Measurements from ENCODE around the gene SEZ6L.
"Not testable (repeated sequence)": the region's sequence is repeated elsewhere in the genome, so short reads cannot be mapped to it uniquely, and the experiment has no call there.

Gene SEZ6L

DNA sequence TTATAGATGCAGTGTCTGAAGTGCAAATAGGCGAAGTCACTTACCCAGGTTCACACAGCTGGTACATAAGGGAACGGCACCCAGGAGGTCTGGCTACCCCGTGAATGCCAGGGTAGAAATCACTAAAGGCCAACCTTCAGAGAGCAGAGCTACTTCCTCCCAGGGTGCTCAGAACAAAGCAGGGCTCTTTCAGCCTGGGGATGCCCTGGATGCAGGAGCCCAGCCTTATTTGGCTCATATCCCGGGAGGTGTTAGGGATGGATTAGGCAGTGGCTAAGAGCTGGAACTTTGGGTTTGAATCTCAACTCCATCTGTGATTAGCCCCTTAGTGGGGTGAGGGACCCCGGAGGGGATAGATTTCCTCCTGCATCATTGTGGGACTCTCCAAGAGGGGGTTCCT lies 226.7 kb downstream of the SEZ6L start:
- H3K9me3 ChIP-seq (ENCODE audit: control extremely low read depth in 1 of 5, control insufficient read depth in 4 of 5, insufficient read depth in 2 of 5, low read depth in 1 of 5, low read length in 4 of 5) = no peaks in the 10 kb centered on the region
- H3K4me3 ChIP-seq (ENCODE audit: control insufficient read depth in 1 of 7, extremely low read depth in 1 of 7, insufficient read depth in 4 of 7, low read depth in 2 of 7, low read length in 6 of 7) = no peak overlapping the region
- no peaks in the 10 kb centered on the region for H3K36me3 ChIP-seq (ENCODE audit: control insufficient read depth in 4 of 4, insufficient read depth in 4 of 4, low read length in 3 of 4)
- CTCF ChIA-PET = interaction anchor here (0.9 to 5.0 kb wide), 6 partner anchors 12 to 270 kb away, joined by 3 to 94 read pairs (median 8); no protein-coding TSS in a partner anchor
- no peaks in the 10 kb centered on the region for H3K4me1 ChIP-seq (ENCODE audit: control extremely low read depth in 1 of 4, control insufficient read depth in 4 of 4, insufficient read depth in 4 of 4, low read length in 3 of 4)
- no peaks in the 10 kb centered on the region for H3K27me3 ChIP-seq (replicated peaks in 2 of 5; ENCODE audit: control insufficient read depth in 4 of 5, insufficient read depth in 5 of 5, low read length in 4 of 5)
- no peak overlapping the region for H3K27ac ChIP-seq (ENCODE audit: insufficient read depth in 1 of 2, low read depth in 1 of 2, low read length in 2 of 2, poor library complexity in 1 of 2, severe bottlenecking in 2 of 2)
- POLR2A ChIA-PET = no interaction called here
- no peak for DNase-seq
- WGBS (ENCODE audit: insufficient coverage) = 89% methylated on average over 4 of the region's 5 CpGs

DNA sequence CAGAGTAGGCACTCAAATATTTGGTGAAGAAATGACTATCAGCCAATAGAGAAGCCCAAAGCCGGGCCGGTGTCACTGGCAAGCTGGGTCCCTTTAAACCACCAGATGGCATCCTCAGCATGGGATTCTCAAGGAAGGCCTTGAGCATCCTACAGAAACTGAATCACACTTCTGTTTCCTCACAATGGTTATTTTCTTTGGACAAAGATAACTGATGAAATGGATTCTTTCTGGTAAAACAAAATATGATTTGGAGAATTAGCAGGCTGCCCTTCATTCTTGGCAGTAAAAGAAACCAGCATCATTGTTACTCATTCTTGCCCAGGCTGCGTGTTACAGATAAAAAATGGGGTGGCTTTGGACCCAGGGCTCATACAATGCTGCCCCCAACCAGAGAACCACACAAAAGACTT lies 229.5 kb downstream of the SEZ6L start:
- POLR2A ChIA-PET = no interaction called here
- DNase-seq = peak; percentile 56 to 84 (median 83)
- CTCF ChIA-PET = interaction anchor here (4.6 to 5.0 kb wide), 2 partner anchors 33 to 64 kb away, joined by 28 to 94 read pairs; no protein-coding TSS in a partner anchor
- H3K27ac ChIP-seq (ENCODE audit: insufficient read depth in 1 of 2, low read depth in 1 of 2, low read length in 2 of 2, poor library complexity in 1 of 2, severe bottlenecking in 2 of 2) = no peak overlapping the region
- WGBS (ENCODE audit: insufficient coverage) = 0% methylated on average over 2 of the region's 3 CpGs
- no peaks in the 10 kb centered on the region for H3K36me3 ChIP-seq (ENCODE audit: control insufficient read depth in 4 of 4, insufficient read depth in 4 of 4, low read length in 3 of 4)
- H3K9me3 ChIP-seq (ENCODE audit: control extremely low read depth in 1 of 5, control insufficient read depth in 4 of 5, insufficient read depth in 2 of 5, low read depth in 1 of 5, low read length in 4 of 5) = no peaks in the 10 kb centered on the region
- H3K27me3 ChIP-seq (replicated peaks in 2 of 5; ENCODE audit: control insufficient read depth in 4 of 5, insufficient read depth in 5 of 5, low read length in 4 of 5) = no peaks in the 10 kb centered on the region
- no peaks in the 10 kb centered on the region for H3K4me1 ChIP-seq (ENCODE audit: control extremely low read depth in 1 of 4, control insufficient read depth in 4 of 4, insufficient read depth in 4 of 4, low read length in 3 of 4)
- H3K4me3 ChIP-seq (ENCODE audit: control insufficient read depth in 1 of 7, extremely low read depth in 1 of 7, insufficient read depth in 4 of 7, low read depth in 2 of 7, low read length in 6 of 7) = no peak overlapping the region

DNA sequence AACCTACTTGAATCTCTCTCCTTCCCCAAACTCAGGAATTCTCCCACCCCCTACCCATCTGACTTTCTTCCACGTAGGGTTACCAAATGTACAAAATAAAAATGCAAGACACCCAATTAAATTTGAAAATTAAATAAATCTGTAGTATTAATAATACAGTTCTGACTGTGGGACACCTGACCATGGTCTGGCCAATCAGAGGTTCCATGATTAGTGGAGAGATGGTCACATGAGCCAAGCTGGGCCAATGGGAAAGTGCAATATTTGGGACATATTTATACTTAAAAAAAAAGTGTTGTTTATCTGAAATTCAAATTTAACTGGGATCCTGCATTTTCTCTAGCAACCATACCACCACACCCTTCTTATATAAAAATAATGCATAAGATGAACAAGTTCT lies 230.0 kb downstream of the SEZ6L start:
- Histone ChIP-seq H3K27ac (ENCODE audit: insufficient read depth in 1 of 2, low read depth in 1 of 2, low read length in 2 of 2, poor library complexity in 1 of 2, severe bottlenecking in 2 of 2) (no peak overlapping the region), H3K27me3 (replicated peaks in 2 of 5; ENCODE audit: control insufficient read depth in 4 of 5, insufficient read depth in 5 of 5, low read length in 4 of 5) (no peaks in the 10 kb centered on the region), H3K36me3 (ENCODE audit: control insufficient read depth in 4 of 4, insufficient read depth in 4 of 4, low read length in 3 of 4) (no peaks in the 10 kb centered on the region), H3K9me3 (ENCODE audit: control extremely low read depth in 1 of 5, control insufficient read depth in 4 of 5, insufficient read depth in 2 of 5, low read depth in 1 of 5, low read length in 4 of 5) (no peaks in the 10 kb centered on the region), H3K4me3 (ENCODE audit: control insufficient read depth in 1 of 7, extremely low read depth in 1 of 7, insufficient read depth in 4 of 7, low read depth in 2 of 7, low read length in 6 of 7) (no peak overlapping the region), H3K4me1 (ENCODE audit: control extremely low read depth in 1 of 4, control insufficient read depth in 4 of 4, insufficient read depth in 4 of 4, low read length in 3 of 4) (peaks cover 2 to 4% (median 4%) of the 10 kb centered on the region in 4 experiments)
- DNase-seq = peak in 2 of 3 donors; percentile 25 to 32
- ChIA-PET POLR2A (no interaction called here), CTCF (interaction anchor here (0.7 to 7.6 kb wide), 3 partner anchors 49 to 64 kb away, joined by 3 to 94 read pairs (median 76); no protein-coding TSS in a partner anchor)
- no CpG with 5 or more reads among the region's 1 CpG for WGBS (ENCODE audit: insufficient coverage)

DNA sequence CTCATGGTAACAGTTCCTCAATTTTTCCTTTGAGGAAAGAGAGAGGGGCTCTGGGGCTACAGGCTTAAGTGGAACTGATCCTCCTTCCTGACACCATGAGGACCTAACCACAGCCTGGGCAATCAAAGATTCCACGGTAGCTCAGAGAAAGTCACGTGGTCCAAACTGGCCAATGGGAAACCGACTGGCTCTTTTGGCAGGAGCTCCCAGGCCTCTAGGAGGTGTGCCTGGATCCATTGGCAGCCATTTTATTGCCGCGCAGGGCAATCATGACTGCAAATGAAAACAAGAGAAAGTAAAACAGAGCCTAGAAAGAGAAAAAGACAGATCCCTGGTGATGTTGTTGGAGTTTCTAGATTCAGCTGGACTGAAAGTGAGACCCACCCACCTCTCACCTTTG lies 232.5 kb downstream of the SEZ6L start:
- CTCF ChIA-PET = interaction anchor here (0.7 to 7.6 kb wide), 4 partner anchors 9 to 260 kb away, joined by 3 to 76 read pairs (median 4); no protein-coding TSS in a partner anchor
- no peak for DNase-seq
- Histone ChIP-seq H3K27ac (ENCODE audit: insufficient read depth in 1 of 2, low read depth in 1 of 2, low read length in 2 of 2, poor library complexity in 1 of 2, severe bottlenecking in 2 of 2) (no peak overlapping the region), H3K27me3 (replicated peaks in 2 of 5; ENCODE audit: control insufficient read depth in 4 of 5, insufficient read depth in 5 of 5, low read length in 4 of 5) (no peaks in the 10 kb centered on the region), H3K4me3 (ENCODE audit: control insufficient read depth in 1 of 7, extremely low read depth in 1 of 7, insufficient read depth in 4 of 7, low read depth in 2 of 7, low read length in 6 of 7) (no peak overlapping the region), H3K9me3 (ENCODE audit: control extremely low read depth in 1 of 5, control insufficient read depth in 4 of 5, insufficient read depth in 2 of 5, low read depth in 1 of 5, low read length in 4 of 5) (no peaks in the 10 kb centered on the region), H3K4me1 (ENCODE audit: control extremely low read depth in 1 of 4, control insufficient read depth in 4 of 4, insufficient read depth in 4 of 4, low read length in 3 of 4) (peaks cover 2 to 19% (median 19%) of the 10 kb centered on the region in 4 experiments), H3K36me3 (ENCODE audit: control insufficient read depth in 4 of 4, insufficient read depth in 4 of 4, low read length in 3 of 4) (no peaks in the 10 kb centered on the region)
- POLR2A ChIA-PET = no interaction called here
- WGBS (ENCODE audit: insufficient coverage) = 80% methylated on average over 5 of the region's 5 CpGs

DNA sequence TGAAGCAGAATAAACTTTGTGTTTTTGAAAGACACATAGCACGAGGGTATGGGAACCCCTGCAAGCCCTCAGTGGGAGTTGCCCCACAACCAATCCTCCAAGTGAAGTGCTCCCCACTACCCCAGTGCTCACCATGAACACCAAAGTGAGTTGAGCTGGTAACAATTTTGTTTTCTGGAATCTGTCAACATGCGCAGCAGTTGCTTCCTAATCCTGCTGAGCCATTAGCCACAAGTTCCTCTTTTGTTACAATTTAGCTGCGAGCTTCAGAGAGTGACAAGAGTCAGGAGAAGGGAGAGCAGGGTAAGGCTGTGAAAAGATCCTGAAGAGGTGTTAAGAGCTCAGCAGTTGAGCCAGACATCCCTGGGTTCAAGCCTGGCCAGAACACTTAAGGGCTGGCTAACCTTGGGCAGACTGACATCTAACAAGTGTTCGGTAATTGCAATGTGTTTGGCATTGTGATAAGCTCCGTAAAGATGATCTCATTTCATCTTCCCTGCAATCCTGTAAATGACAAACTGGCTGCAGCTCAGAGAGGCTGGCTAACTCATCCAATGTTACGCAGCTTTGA lies 235.7 kb downstream of the SEZ6L start:
- Histone ChIP-seq H3K36me3 (ENCODE audit: control insufficient read depth in 4 of 4, insufficient read depth in 4 of 4, low read length in 3 of 4) (no peaks in the 10 kb centered on the region), H3K4me1 (ENCODE audit: control extremely low read depth in 1 of 4, control insufficient read depth in 4 of 4, insufficient read depth in 4 of 4, low read length in 3 of 4) (peaks cover 2 to 25% (median 19%) of the 10 kb centered on the region in 4 experiments), H3K9me3 (ENCODE audit: control extremely low read depth in 1 of 5, control insufficient read depth in 4 of 5, insufficient read depth in 2 of 5, low read depth in 1 of 5, low read length in 4 of 5) (no peaks in the 10 kb centered on the region), H3K4me3 (ENCODE audit: control insufficient read depth in 1 of 7, extremely low read depth in 1 of 7, insufficient read depth in 4 of 7, low read depth in 2 of 7, low read length in 6 of 7) (peak overlapping the region in 1 of 7 experiments; percentile 28), H3K27me3 (replicated peaks in 2 of 5; ENCODE audit: control insufficient read depth in 4 of 5, insufficient read depth in 5 of 5, low read length in 4 of 5) (no peaks in the 10 kb centered on the region), H3K27ac (ENCODE audit: insufficient read depth in 1 of 2, low read depth in 1 of 2, low read length in 2 of 2, poor library complexity in 1 of 2, severe bottlenecking in 2 of 2) (no peak overlapping the region)
- peak; percentile 72 to 93 (median 90) for DNase-seq
- 21% methylated on average over 4 of the region's 6 CpGs for WGBS (ENCODE audit: insufficient coverage)
- POLR2A ChIA-PET = no interaction called here
- CTCF ChIA-PET = interaction anchor here (0.9 to 7.6 kb wide), 6 partner anchors 11 to 61 kb away, joined by 3 to 76 read pairs (median 4); no protein-coding TSS in a partner anchor

DNA sequence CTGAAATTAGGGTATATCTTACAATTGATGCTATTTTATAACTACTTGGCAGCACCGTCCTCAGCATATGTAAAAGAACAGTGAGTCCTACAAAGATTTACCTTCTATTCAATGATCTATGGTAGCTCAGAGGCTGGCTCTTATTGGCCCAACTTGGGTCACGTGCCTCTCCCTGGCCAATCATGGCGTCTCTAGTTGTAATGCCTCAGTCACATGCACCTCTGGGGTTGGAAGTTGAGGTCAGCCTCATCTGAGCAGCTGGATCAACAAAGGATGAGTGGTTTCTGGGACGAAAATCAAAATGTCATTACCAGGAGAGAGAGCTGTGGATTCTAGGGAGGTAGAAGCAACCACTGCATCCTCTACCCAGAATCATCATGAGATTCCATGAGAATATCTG lies 236.9 kb downstream of the SEZ6L start:
- CTCF ChIA-PET = interaction anchor here (1.3 to 7.6 kb wide), 5 partner anchors 10 to 60 kb away, joined by 3 to 76 read pairs (median 6); no protein-coding TSS in a partner anchor
- Histone ChIP-seq H3K36me3 (ENCODE audit: control insufficient read depth in 4 of 4, insufficient read depth in 4 of 4, low read length in 3 of 4) (no peaks in the 10 kb centered on the region), H3K27ac (ENCODE audit: insufficient read depth in 1 of 2, low read depth in 1 of 2, low read length in 2 of 2, poor library complexity in 1 of 2, severe bottlenecking in 2 of 2) (no peak overlapping the region), H3K9me3 (ENCODE audit: control extremely low read depth in 1 of 5, control insufficient read depth in 4 of 5, insufficient read depth in 2 of 5, low read depth in 1 of 5, low read length in 4 of 5) (no peaks in the 10 kb centered on the region), H3K27me3 (replicated peaks in 2 of 5; ENCODE audit: control insufficient read depth in 4 of 5, insufficient read depth in 5 of 5, low read length in 4 of 5) (peaks cover 0 to 2% (median 0%) of the 10 kb centered on the region in 5 experiments), H3K4me1 (ENCODE audit: control extremely low read depth in 1 of 4, control insufficient read depth in 4 of 4, insufficient read depth in 4 of 4, low read length in 3 of 4) (peaks cover 2 to 29% (median 19%) of the 10 kb centered on the region in 4 experiments), H3K4me3 (ENCODE audit: control insufficient read depth in 1 of 7, extremely low read depth in 1 of 7, insufficient read depth in 4 of 7, low read depth in 2 of 7, low read length in 6 of 7) (no peak overlapping the region)
- WGBS (ENCODE audit: insufficient coverage) = 89% methylated on average over 3 of the region's 4 CpGs
- peak in 1 of 3 donors; percentile 15 for DNase-seq
- POLR2A ChIA-PET = no interaction called here

DNA sequence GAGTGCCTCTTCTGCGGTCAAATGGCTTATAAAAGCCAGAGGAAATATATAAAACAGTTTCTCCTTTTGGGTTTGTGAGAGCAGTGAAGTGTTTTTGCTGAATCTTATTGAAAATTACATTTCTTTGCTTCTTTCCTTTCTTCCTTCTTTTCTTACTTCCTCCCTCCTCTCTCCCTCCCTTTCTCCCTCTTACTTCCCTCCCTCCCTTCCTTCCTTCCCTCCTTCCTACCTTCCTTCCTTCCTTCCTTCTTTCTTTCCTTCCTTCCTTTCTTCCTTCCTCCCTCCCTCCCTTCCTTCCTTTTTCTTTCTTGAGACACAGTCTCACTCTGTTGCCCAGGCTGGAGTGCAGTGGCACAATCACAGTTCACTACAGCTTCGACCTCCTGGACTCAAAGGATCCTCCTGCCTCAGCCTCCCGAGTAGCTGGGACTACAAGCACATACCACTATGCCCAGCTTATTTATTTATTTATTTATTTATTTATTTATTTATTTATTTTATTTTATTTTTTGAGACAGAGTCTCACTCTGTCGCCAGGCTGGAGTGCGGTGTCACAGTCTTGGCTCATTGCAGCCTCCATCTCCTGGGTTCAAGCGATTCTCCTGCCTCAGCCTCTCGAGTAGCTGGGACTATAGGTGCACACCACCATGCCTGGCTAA lies 239.4 kb downstream of the SEZ6L start:
- H3K27me3 ChIP-seq (replicated peaks in 2 of 5; ENCODE audit: control insufficient read depth in 4 of 5, insufficient read depth in 5 of 5, low read length in 4 of 5); H3K27ac ChIP-seq (ENCODE audit: insufficient read depth in 1 of 2, low read depth in 1 of 2, low read length in 2 of 2, poor library complexity in 1 of 2, severe bottlenecking in 2 of 2); POLR2A ChIA-PET; H3K9me3 ChIP-seq (ENCODE audit: control extremely low read depth in 1 of 5, control insufficient read depth in 4 of 5, insufficient read depth in 2 of 5, low read depth in 1 of 5, low read length in 4 of 5); H3K36me3 ChIP-seq (ENCODE audit: control insufficient read depth in 4 of 4, insufficient read depth in 4 of 4, low read length in 3 of 4); H3K4me3 ChIP-seq (ENCODE audit: control insufficient read depth in 1 of 7, extremely low read depth in 1 of 7, insufficient read depth in 4 of 7, low read depth in 2 of 7, low read length in 6 of 7); DNase-seq: not testable (repeated sequence)
- CTCF ChIA-PET = interaction anchor here (0.8 to 1.0 kb wide), 3 partner anchors 22 to 52 kb away, joined by 3 read pairs; no protein-coding TSS in a partner anchor
- WGBS (ENCODE audit: insufficient coverage) = 97% methylated on average over 4 of the region's 7 CpGs
- H3K4me1 ChIP-seq (ENCODE audit: control extremely low read depth in 1 of 4, control insufficient read depth in 4 of 4, insufficient read depth in 4 of 4, low read length in 3 of 4) = peaks cover 2 to 29% (median 19%) of the 10 kb centered on the region in 4 experiments
